Kidney (tissue), 14 donors: ENCODE measurements around the gene EIF2S2. TPM values are rescaled to one million over a fixed set of nuclear protein-coding genes. Genes with fewer than 3 reads are reported as not detected.

ENCODE experiments used
- DNase-seq, 5 donors: peaks; one replicate each; pipeline ENCODE4 v3.0.0-alpha.2; 2013 to 2020
- FAIRE-seq: peaks from 2 replicates; lab custom pipeline; 2012; peaks lifted over from hg19 to GRCh38; lab: Jason Lieb, UNC
- H3K27ac ChIP-seq, 2 donors: one replicate each; pipeline ENCODE4 v1.7.0; 2013; ENCODE audit warnings: low read depth in 2 of 2, low read length in 2 of 2, inconsistent platforms in 1 of 2
- H3K27me3 ChIP-seq: one replicate; pipeline ENCODE4 v1.7.1; 2013; ENCODE audit warnings: low read length, inconsistent platforms; ENCODE audit not compliant: control insufficient read depth, insufficient read depth
- H3K36me3 ChIP-seq, 3 donors: one replicate each; pipeline versions ENCODE4 v1.7.0 to v1.7.1; 2013; ENCODE audit warnings: low read length in 3 of 3, control low read depth in 1 of 3, inconsistent platforms in 1 of 3; ENCODE audit not compliant: insufficient read depth in 3 of 3, control insufficient read depth in 2 of 3
- H3K4me1 ChIP-seq, 3 donors: one replicate each; pipeline versions ENCODE4 v1.7.0 to v1.7.1; 2013; ENCODE audit warnings: low read length in 3 of 3, inconsistent platforms in 1 of 3, low read depth in 1 of 3; ENCODE audit not compliant: control insufficient read depth in 2 of 3, insufficient read depth in 2 of 3
- H3K4me3 ChIP-seq, 3 donors: one replicate each; pipeline versions ENCODE4 v1.7.0 to v1.8.1; 2013; ENCODE audit warnings: low read length in 3 of 3, control low read depth in 1 of 3, inconsistent platforms in 1 of 3
- H3K9ac ChIP-seq, 3 donors: one replicate each; pipeline versions ENCODE4 v1.7.0 to v1.7.1; 2013; ENCODE audit warnings: low read length in 3 of 3, control low read depth in 1 of 3, inconsistent platforms in 1 of 3
- H3K9me3 ChIP-seq, 3 donors: one replicate each; pipeline versions ENCODE4 v1.7.0 to v1.7.1; 2013; ENCODE audit warnings: low read length in 3 of 3, control low read depth in 1 of 3, inconsistent platforms in 1 of 3; ENCODE audit not compliant: control insufficient read depth in 2 of 3, insufficient read depth in 1 of 3
- CTCF ChIP-seq: IDR thresholded peaks from 3 replicates; pipeline ENCODE4 v1.5.1; 2012; ENCODE audit warnings: mild to moderate bottlenecking, moderate library complexity, borderline replicate concordance; ENCODE audit not compliant: insufficient read depth; ENCODE audit errors: extremely low read depth
- intact Hi-C: fragments of 100-400 bp; cut with DNase I; formaldehyde crosslinking; loops from one replicate; pipeline ENCODE4 v1.11.1; 2022
- polyA plus RNA-seq: library from polyadenylated mRNA; stranded (reverse); fragments of 350-450 nt; fragmentation: Illumina TruSeq; extraction: RNeasy Lipid Tissue Mini Kit (QIAGEN cat#74804); gene quantifications from one replicate; pipeline ENCODE4 v1.2.3, GENCODE V29; 2014; ENCODE audit warnings: low read depth, low replicate concordance; ENCODE audit not compliant: insufficient read depth
- total RNA-seq: library from RNA; stranded (reverse); fragmentation: NEBNext Ultra II Directional; extraction: Animal tissue kit (Norgen Biotek cat#: 25700); gene quantifications from one replicate; pipeline ENCODE4 v1.2.1, GENCODE V29; 2021
- donor health status: control.
- donor health status: control.
- donor health status: control.
- donor health status: control.
- donor health status: control.
- donor health status: DM: yes; HTN: yes; CAD: no.
- donor health status: Normal renal cell carcinoma (clear cell type).

EIF2S2 gene
- total and polyA plus RNA-seq, 2 donors from 2014 or later: 51.2 to 60.3 TPM

GRCh38 chr20:34124469-34125249, 12.6 kb upstream of the EIF2S2 start:
- intact Hi-C loops: no loop called here
- H3K27me3 ChIP-seq: no peaks in the 10 kb centered on the region
- H3K9me3 ChIP-seq: no peaks in the 10 kb centered on the region
- peaks cover 0 to 2% (median 0%) of the 10 kb centered on the region in 3 donors for H3K4me1 ChIP-seq
- H3K36me3 ChIP-seq: no peaks in the 10 kb centered on the region
- no peak for TF ChIP-seq CTCF
- FAIRE-seq: no peak
- H3K4me3 ChIP-seq: no peak overlapping the region
- H3K27ac ChIP-seq: no peak overlapping the region
- DNase-seq: no peak
- H3K9ac ChIP-seq: no peak overlapping the region

GRCh38 chr20:34123309-34123708, 11.3 kb upstream of the EIF2S2 start:
- Histone ChIP-seq H3K4me1 (no peaks in the 10 kb centered on the region), H3K4me3 (no peak overlapping the region), H3K27me3 (no peaks in the 10 kb centered on the region), H3K36me3 (no peaks in the 10 kb centered on the region), H3K9ac (no peak overlapping the region), H3K9me3 (no peaks in the 10 kb centered on the region), H3K27ac (no peak overlapping the region)
- TF ChIP-seq CTCF: no peak
- FAIRE-seq: no peak
- DNase-seq: no peak
- intact Hi-C loops: no loop called here

GRCh38 chr20:34122274-34122980, 10.4 kb upstream of the EIF2S2 start:
- DNase-seq: no peak
- Histone ChIP-seq H3K36me3 (no peaks in the 10 kb centered on the region), H3K27me3 (no peaks in the 10 kb centered on the region), H3K27ac (no peak overlapping the region), H3K4me3 (no peak overlapping the region), H3K9ac (no peak overlapping the region), H3K9me3 (no peaks in the 10 kb centered on the region), H3K4me1 (no peaks in the 10 kb centered on the region)
- TF ChIP-seq CTCF: no peak
- intact Hi-C loops: no loop called here
- FAIRE-seq: no peak
